Embryonic facial prominence (tissue), 1 donor: ENCODE measurements around the gene RAET1L.
"Not testable (repeated sequence)": the region's sequence is repeated elsewhere in the genome, so short reads cannot be mapped to it uniquely, and the experiment has no call there.

ENCODE experiments used
- DNase-seq: peaks from one replicate; pipeline ENCODE4 v3.0.0-alpha.2; 2016; ENCODE audit errors: extremely low spot score

The RAET1L gene, protein sequence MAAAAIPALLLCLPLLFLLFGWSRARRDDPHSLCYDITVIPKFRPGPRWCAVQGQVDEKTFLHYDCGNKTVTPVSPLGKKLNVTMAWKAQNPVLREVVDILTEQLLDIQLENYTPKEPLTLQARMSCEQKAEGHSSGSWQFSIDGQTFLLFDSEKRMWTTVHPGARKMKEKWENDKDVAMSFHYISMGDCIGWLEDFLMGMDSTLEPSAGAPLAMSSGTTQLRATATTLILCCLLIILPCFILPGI

DNA sequence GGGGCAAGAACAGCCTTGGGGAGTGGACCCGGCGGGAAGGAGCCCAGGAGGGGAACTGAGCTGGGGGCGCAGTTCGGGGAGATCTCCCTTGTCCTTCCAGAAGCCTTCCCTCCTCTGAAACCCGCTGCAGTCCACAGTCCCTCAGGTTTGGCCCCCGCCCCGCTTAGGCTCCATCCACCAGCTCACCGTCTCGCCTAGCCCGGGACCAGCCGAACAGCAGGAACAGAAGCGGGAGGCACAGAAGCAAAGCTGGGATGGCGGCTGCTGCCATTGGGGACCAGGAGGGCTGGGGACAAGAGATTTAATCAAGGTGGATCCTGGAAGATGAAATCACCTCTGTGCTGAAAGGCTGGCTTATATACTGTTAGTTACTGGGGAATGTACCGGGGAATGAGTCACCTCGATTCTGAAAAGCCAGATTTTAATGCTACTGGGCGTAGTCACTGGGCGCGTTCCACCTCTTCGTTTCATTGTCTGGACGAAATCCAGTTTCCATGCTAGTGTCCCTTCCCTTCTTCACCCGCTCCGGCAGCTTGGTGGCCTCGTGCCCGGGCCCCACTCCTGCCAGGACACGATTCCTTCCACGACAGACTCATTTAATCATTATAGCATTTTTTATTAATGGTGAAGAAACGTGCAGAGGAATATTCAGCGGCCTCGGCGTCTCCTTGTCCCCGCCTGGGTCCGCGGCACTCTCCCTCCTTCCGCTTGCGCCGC, at the start of gene RAET1L:
Gene RAET1L (minus strand): TSS at position 332 of the 717 bp plus-strand sequence. CDS start 61 bp downstream, at position 271.
- DNase-seq, result peak; percentile 18

GRCh38 chr6:150075034-150075421, 49.7 kb upstream of the RAET1L start:
- no peak for DNase-seq

GRCh38 chr6:150074396-150075033, 49.2 kb upstream of the RAET1L start:
- DNase-seq, result not testable (repeated sequence)

DNA sequence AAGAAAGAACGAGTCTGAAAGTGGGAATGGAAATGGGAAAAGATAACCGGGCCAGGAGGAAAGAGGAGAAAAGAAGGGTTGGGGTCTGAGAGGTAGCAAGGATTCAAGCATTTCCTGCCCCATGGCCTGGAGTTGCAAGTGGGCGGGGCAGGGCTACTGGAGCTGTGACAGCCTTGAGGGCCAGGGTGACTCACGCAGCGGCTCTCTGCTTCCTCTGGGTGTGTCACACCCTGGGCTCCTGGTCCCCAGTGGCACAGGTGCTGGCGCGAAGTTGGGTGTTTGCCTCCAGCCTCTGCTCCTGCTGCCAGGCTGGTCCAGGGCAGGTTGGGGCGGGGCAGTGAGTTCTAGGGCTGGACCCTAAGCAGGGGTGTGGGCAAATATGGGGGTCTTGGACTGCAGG, 46.9 kb upstream of the RAET1L start:
- DNase-seq, result no peak

DNA sequence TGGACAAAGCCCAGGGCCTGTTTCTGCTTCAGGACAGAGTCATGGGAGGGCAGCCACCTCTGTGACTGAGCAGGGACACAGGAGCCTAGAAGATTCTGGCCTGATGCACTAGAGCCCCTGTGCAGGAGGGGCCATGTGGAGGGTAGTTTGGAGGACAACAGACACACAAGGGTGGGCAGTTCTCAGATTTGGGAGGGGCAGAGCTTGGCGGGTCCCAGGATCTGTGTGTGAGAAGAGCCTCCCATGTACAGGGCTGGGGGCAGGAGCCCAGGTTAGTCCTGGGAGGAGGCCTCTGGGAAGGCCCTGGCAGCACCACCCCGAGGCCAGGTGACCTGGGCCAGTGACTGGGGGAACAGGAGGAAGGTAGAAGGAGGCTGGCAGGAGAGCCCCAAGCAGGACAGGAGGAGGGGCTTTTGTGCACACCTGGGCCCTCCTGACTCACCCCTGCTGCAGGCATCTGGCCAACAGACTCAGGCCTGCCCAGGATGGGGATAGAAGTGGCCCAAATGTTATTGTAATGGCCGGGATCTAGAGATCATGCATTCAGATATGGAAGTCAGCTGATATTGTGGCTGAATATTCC, 45.0 kb upstream of the RAET1L start:
- no peak for DNase-seq

DNA sequence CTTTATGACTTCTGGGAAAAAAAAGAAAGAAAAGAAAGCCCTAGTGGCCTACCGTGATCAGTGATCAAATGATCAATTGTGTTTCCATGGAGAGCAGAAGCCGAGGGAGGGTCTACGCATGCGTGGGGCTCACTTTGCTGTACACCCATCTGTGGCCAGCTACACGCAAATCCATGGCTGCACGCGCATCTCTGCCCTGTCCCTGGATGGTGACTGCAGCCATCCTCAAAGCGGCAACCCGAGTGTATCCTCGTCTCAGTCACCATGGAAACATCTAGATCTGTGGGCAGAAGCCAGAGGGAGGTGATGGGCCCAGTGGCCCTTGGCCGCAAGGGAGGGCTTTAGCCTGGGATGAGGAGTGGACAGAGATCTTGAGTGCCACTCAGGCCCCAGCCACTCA, 44.4 kb upstream of the RAET1L start:
- no peak for DNase-seq

DNA sequence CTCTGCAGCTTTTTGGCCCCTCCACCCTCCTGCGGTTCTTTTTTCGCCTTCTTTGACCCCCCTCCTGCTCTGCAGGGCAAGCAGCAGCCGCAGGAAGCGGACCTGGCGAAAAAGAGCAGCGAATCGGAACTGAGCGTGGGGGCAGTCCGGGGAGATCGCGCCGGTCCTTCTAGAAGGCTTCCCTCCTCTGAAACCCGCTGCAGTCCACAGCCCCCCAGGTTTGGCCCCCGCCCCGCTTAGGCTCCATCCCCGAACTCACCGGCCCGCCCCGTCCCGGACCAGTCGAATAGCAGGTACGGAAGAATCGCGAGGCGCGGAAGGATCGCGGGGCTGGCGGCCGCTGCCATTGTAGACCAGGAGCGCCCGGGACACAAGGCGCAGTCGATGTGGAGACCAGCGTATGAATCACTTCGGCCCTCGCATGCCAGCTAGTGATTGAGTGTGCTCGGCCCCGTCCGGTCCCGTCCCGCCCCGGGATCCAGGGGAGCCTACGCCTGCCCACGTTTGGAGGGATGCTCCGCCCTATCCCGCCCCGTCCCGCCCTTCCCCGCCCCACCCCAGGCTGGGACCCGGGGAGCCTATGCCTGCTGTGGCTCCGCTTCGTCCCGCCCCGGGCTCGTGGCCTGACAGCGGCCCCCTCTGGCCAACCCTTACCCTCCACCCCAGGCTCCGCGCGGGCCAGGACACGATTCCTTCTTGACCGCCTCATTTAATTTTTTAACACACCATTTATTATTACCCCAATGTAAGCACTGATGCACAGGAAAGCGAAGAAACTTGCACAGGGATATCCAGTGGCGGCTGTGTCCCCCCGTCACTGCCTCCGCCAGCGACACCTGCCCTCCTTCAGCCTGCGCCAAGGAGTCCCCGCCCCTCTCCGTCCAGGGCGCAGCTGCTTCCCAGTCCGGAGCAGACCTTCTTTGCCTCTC, 43.7 kb upstream of the RAET1L start, which contains the start of gene ULBP3:
Gene ULBP3 (minus strand): TSS at position 402 of the 929 bp plus-strand sequence. CDS start 55 bp downstream, at position 347.
- peak; percentile 23 for DNase-seq

DNA sequence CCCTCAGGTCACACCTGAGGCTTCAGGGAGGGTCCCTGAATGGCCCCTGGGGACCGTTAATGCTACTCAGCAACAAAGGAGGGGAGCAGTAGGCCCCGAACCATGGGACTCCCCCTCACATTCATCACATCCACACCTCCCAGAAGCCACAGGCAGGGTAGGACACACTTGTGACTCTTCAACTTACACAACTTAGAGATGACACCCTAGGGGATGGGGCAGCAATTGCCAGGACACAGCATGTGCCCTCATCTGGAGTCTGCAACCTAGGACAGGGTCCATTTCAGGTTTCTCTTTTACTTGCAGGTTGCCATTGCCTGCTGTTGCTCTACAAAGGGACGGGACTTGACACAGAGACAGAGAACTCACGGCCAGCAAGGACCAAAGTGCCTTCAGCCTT, 42.8 kb upstream of the RAET1L start:
- DNase-seq, result no peak

GRCh38 chr6:150065083-150065482, 39.8 kb upstream of the RAET1L start:
- DNase-seq, result no peak

DNA sequence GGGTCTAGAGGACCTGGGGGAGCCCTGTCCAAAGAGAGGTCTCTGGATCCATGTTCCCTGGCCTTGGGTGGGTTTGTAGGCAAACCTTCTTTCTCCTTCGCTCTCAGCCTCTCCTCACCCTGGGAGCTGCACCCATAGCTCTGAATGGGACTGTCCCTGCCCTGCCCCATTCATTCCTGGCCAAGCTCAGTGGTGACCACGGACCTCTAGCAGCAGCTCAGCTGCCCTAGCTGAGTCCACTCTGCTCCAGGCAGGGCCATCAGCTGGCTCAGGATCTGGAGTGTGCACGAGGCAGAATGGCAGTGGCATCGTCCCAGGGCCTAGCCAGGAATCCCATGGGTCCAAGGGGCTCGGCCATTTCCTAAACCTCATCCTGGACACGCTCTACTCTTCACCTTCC, 38.3 kb upstream of the RAET1L start:
- DNase-seq, result no peak

GRCh38 chr6:150059973-150060372, 34.6 kb upstream of the RAET1L start:
- not testable (repeated sequence) for DNase-seq

DNA sequence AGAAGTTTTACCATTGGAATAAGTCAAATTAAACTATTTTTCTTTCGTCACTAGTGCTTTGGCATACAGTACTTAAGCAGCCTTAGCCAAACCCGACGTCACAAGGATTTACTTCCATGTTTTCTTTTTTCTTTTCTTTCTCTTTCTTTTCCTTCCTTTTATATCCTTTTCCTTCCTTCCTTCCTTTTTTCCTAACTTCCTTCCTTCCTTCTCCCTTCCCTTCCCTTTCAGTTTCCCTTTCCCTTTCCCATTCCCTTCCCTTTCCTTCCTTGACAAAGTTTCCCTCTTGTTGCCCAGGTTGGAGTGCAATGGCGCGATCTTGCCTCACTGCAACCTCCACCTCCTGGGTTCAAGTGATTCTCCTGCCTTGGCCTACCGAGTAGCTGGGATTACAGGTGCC, 33.7 kb upstream of the RAET1L start:
- no peak for DNase-seq

DNA sequence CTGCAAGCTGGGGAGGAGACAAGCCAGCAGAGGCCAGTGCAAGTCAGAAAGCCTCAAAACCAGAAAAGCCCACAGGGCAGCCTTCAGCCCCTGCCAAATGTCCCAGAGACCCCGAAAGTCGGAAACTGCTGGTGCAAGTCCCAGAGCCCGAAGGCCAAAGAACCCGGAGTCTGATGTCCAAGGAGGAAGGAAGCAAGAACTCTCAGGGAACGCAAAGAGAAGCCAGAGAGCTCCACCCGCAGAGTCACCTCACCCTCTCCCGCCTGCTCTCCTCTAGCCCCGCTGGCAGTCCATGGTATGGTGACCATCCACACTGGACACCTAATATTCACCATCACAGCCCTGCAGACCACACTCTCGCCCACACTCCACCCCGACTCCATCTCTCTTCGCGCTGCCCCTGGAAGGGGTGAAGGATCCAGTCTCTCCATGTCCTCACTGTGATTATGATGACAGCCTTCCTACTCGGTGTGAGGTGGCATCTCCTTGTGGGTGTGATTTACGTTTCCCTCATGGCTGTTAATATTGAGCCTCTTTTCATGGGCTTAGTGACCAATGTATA, 33.0 kb upstream of the RAET1L start:
- no peak for DNase-seq

- DNase-seq, result no peak
These were observed 32.2 kb upstream of the RAET1L start for GRCh38 chr6:150057501-150057951.

DNA sequence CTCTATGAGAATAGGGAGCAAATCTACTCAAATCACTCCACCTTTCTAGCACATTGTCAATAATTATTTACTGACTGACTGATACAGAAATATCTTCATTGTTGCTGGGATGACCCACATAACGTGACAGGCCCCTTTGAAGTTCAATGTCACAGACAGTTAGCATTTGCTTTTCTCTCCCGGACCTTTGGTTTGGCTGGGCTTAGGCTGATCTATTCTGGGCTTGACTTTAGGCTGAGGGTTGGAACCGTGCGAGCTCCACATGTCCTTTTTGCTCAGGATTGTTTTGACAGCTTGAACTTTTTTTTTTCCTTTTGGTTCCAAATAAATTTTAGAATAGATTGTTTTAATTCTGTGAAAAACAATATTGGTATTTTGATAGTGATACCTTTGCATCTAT, 31.6 kb upstream of the RAET1L start:
- no peak for DNase-seq

- DNase-seq, result no peak
These were observed 30.8 kb upstream of the RAET1L start for GRCh38 chr6:150056156-150056555.

GRCh38 chr6:150055131-150055530, 29.8 kb upstream of the RAET1L start:
- DNase-seq, result no peak

DNA sequence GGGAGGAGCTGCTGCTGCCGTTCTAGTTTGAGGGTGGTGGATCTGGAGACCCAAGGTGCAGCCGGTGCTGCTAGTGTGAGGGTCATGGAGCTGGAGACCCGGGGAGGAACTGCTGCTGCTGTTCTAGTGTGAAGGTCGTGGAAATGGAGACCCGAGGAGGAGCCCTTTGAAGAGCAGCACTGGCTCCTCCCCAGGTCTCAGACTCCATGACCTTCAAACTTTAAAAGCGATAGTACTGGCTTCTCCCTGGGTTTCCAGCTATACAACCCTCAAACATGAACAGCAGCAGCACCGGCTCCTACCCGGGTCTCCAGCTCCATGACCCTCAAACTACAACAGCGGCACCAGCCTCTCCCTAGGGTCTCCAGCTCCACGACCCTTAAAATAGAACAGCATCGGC, 28.1 kb upstream of the RAET1L start:
- DNase-seq, result no peak

DNA sequence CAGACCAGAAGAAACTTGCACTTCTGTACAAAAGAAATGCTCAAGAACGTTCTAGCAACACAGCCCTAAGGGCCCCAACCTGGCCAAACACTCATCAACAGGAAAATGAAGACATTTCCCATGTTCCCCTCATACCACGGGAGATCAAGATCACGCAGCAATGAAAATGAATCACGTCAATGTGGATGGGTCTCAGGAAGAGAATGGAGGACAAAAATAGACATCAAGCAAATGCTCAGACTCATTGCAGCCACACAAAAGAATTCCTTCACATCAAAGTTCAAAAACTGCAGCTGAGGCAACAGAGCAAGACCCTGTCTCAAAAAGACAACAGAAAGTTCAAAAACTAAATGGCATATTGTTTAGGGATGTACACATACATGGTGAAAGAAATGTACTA, 25.5 kb upstream of the RAET1L start:
- DNase-seq, result no peak

DNA sequence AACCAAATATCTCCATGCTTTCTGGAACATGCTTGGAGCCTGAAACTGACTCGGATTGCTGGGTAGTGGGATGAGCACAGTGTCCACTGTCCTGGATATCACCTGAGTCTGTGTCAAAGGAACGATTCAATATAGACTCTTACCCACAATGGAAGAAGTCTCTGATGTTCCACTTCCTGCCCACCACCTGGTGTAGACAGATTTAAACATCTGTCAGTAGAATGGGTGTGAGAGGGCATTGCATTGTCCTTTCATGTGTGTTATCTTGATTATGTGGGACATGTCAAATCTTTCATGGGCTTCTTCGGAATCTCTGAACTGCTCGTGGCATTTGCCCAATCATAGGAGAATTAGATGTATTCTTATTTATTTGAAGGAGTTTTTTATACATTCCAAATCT, 22.8 kb upstream of the RAET1L start:
- DNase-seq, result no peak

- DNase-seq, result no peak
These were observed 21.6 kb upstream of the RAET1L start for GRCh38 chr6:150046943-150047342.
